HG02970 (cell line): ENCODE data around the gene GJC3.
"Not testable (repeated sequence)": the region's sequence is repeated elsewhere in the genome, so short reads cannot be mapped to it uniquely, and the experiment has no call there.

Experiments
- ATAC-seq: cut with Tn5 transposase; IDR thresholded peaks from one replicate; pipeline ENCODE4 v1.9.1; 2021; ENCODE audit warnings: mild to moderate bottlenecking, moderate library complexity, moderate number of reproducible peaks; ENCODE audit not compliant: unreplicated experiment, low FRiP score

GJC3 gene

GRCh38 chr7:99928994-99929729 lies at the start of gene GJC3:
TSS of gene GJC3 (minus strand) at chr7:99929620. CDS start at chr7:99929620, 0 bp downstream.
- no peak for ATAC-seq

- ATAC-seq: no peak
Measured at GRCh38 chr7:99976626-99977025, 47.2 kb upstream of the GJC3 start.

GRCh38 chr7:99975782-99976521 lies 46.5 kb upstream of the GJC3 start, which contains the start of gene AZGP1:
TSS of gene AZGP1 (minus strand) at chr7:99976031. CDS start at chr7:99976020, 11 bp downstream.
- no peak for ATAC-seq

GRCh38 chr7:99974681-99975080 lies 45.3 kb upstream of the GJC3 start:
- no peak for ATAC-seq

GRCh38 chr7:99973817-99974216 lies 44.4 kb upstream of the GJC3 start:
- ATAC-seq: not testable (repeated sequence)

GRCh38 chr7:99971242-99971641 lies 41.8 kb upstream of the GJC3 start:
- no peak for ATAC-seq

- not testable (repeated sequence) for ATAC-seq
Measured at GRCh38 chr7:99969813-99970212, 40.4 kb upstream of the GJC3 start.

GRCh38 chr7:99969298-99969697 lies 39.9 kb upstream of the GJC3 start:
- no peak for ATAC-seq

- ATAC-seq: no peak
Measured at GRCh38 chr7:99958564-99959227, 29.3 kb upstream of the GJC3 start.

- no peak for ATAC-seq
Measured at GRCh38 chr7:99955247-99955646, 25.8 kb upstream of the GJC3 start.

GRCh38 chr7:99954643-99955042 lies 25.2 kb upstream of the GJC3 start:
- ATAC-seq: not testable (repeated sequence)

- no peak for ATAC-seq
Measured at GRCh38 chr7:99953649-99954048, 24.2 kb upstream of the GJC3 start.

GRCh38 chr7:99952649-99953048 lies 23.2 kb upstream of the GJC3 start:
- ATAC-seq: not testable (repeated sequence)

GRCh38 chr7:99950819-99951218 lies 21.4 kb upstream of the GJC3 start:
- ATAC-seq: not testable (repeated sequence)

- no peak for ATAC-seq
Measured at GRCh38 chr7:99949645-99950228, 20.3 kb upstream of the GJC3 start.

GRCh38 chr7:99947608-99948007 lies 18.2 kb upstream of the GJC3 start:
- no peak for ATAC-seq

- ATAC-seq: no peak
Measured at GRCh38 chr7:99944497-99945070, 15.2 kb upstream of the GJC3 start.

- ATAC-seq: no peak
Measured at GRCh38 chr7:99943641-99944496, 14.4 kb upstream of the GJC3 start.

GRCh38 chr7:99938296-99938695 lies 8.9 kb upstream of the GJC3 start:
- ATAC-seq: no peak

- not testable (repeated sequence) for ATAC-seq
Measured at GRCh38 chr7:99935009-99935408, 5.6 kb upstream of the GJC3 start.
